Neuronal stem cell (in vitro differentiated cells): ENCODE measurements around the gene MAML2.
A peak's percentile ranks its signal among the peaks of the same experiment; 100 is the strongest.

Experiments used
- DNase-seq: peaks from one replicate; pipeline ENCODE4 v3.0.0-alpha.2; 2013; ENCODE audit warnings: low spot score
- H2AFZ ChIP-seq: one replicate; pipeline ENCODE4 v1.6.1; 2013; ENCODE audit warnings: mild to moderate bottlenecking, low read length, inconsistent platforms
- H2AK5ac ChIP-seq: 2 replicates; pipeline ENCODE4 v1.6.1; 2013; ENCODE audit warnings: low read depth, mild to moderate bottlenecking, inconsistent platforms, low read length, moderate library complexity, mixed read lengths
- H2BK120ac ChIP-seq: 2 replicates; pipeline ENCODE4 v1.6.1; 2013; ENCODE audit warnings: low read depth, mild to moderate bottlenecking, inconsistent platforms, low read length, moderate library complexity, mixed read lengths
- H2BK12ac ChIP-seq: one replicate; pipeline ENCODE4 v1.6.1; 2013; ENCODE audit warnings: low read length, inconsistent platforms
- H2BK15ac ChIP-seq: 2 replicates; pipeline ENCODE4 v1.6.1; 2013; ENCODE audit warnings: mild to moderate bottlenecking, low read length, inconsistent platforms, mixed read lengths
- H2BK5ac ChIP-seq: one replicate; pipeline ENCODE4 v1.6.1; 2013; ENCODE audit warnings: inconsistent platforms, mild to moderate bottlenecking, low read length, moderate library complexity
- H3K14ac ChIP-seq: one replicate; pipeline ENCODE4 v1.6.1; 2013; ENCODE audit warnings: low read length, inconsistent platforms
- H3K18ac ChIP-seq: 2 replicates; pipeline ENCODE4 v1.6.1; 2013; ENCODE audit warnings: low read length, inconsistent platforms
- H3K23ac ChIP-seq: 2 replicates; pipeline ENCODE4 v1.6.1; 2013; ENCODE audit warnings: low read depth, mild to moderate bottlenecking, mixed read lengths, low read length, inconsistent platforms; ENCODE audit not compliant: poor library complexity
- H3K27ac ChIP-seq: replicated peaks from 3 replicates; pipeline ENCODE4 v1.5.1; 2013; ENCODE audit warnings: low read length, inconsistent platforms
- H3K27me3 ChIP-seq, 3 experiments: 2 replicates each; pipeline ENCODE4 v1.6.1; 2013; ENCODE audit warnings: low read length in 3 of 3, mild to moderate bottlenecking in 2 of 3, inconsistent platforms in 1 of 3, low read depth in 1 of 3, mixed read lengths in 1 of 3, moderate library complexity in 1 of 3; ENCODE audit not compliant: control insufficient read depth in 3 of 3, insufficient read depth in 3 of 3
- H3K36me3 ChIP-seq, 2 donors: replicated peaks in 1 of 2; 2 replicates each; pipeline ENCODE4 v1.6.1; 2013; ENCODE audit warnings: low read length in 2 of 2; ENCODE audit not compliant: control insufficient read depth in 2 of 2, insufficient read depth in 2 of 2
- H3K4ac ChIP-seq: 2 replicates; pipeline ENCODE4 v1.6.1; 2013; ENCODE audit warnings: inconsistent platforms, mild to moderate bottlenecking, low read length, moderate library complexity
- H3K4me1 ChIP-seq, 2 donors: 1 replicate in 1 of 2; 2 replicates in 1 of 2; pipeline ENCODE4 v1.6.1; 2013; ENCODE audit warnings: low read length in 2 of 2, low read depth in 1 of 2; ENCODE audit not compliant: control insufficient read depth in 2 of 2, insufficient read depth in 1 of 2
- H3K4me2 ChIP-seq: one replicate; pipeline ENCODE4 v1.6.1; 2013; ENCODE audit warnings: mild to moderate bottlenecking, low read length, inconsistent platforms; ENCODE audit not compliant: insufficient read depth, poor library complexity, severe bottlenecking
- H3K4me3 ChIP-seq, 2 donors: 2 replicates each; pipeline ENCODE4 v1.5.1; 2013; ENCODE audit warnings: low read length in 2 of 2, mild to moderate bottlenecking in 2 of 2, inconsistent platforms in 1 of 2, moderate library complexity in 1 of 2
- H3K79me1 ChIP-seq: one replicate; pipeline ENCODE4 v1.6.1; 2013; ENCODE audit warnings: low read depth, mild to moderate bottlenecking, inconsistent platforms, low read length, moderate library complexity
- H3K9ac ChIP-seq: one replicate; pipeline ENCODE4 v1.6.1; 2013; ENCODE audit warnings: mild to moderate bottlenecking, low read depth, low read length, inconsistent platforms; ENCODE audit not compliant: poor library complexity
- H3K9me3 ChIP-seq, 2 donors: replicated peaks in 1 of 2; 2 replicates each; pipeline versions ENCODE3 to v1.6.1; 2013; ENCODE audit warnings: low read length in 2 of 2, mild to moderate bottlenecking in 2 of 2, inconsistent platforms in 1 of 2, low read depth in 1 of 2, mixed read lengths in 1 of 2, moderate library complexity in 1 of 2; ENCODE audit not compliant: control insufficient read depth in 2 of 2, insufficient read depth in 1 of 2
- H4K8ac ChIP-seq: one replicate; pipeline ENCODE4 v1.6.1; 2013; ENCODE audit warnings: low read depth, mild to moderate bottlenecking, inconsistent platforms, low read length, moderate library complexity
- H4K91ac ChIP-seq: one replicate; pipeline ENCODE4 v1.6.1; 2013; ENCODE audit warnings: low read length, low read depth, mild to moderate bottlenecking, inconsistent platforms; ENCODE audit not compliant: poor library complexity
- WGBS, 2 donors: extraction: QIAGEN DNeasy Blood & Tissue Kit; methylation state at CpG; one replicate each; pipeline ENCODE4 v1.1.7; 2013; ENCODE audit warnings: missing lambda C conversion rate in 2 of 2, mixed read lengths in 1 of 2; ENCODE audit not compliant: insufficient read length in 2 of 2, insufficient replicate concordance in 1 of 2; ENCODE audit errors: extremely low coverage in 2 of 2; 5-methylcytosine and 5-hydroxymethylcytosine counted together

Gene MAML2

GRCh38 chr11:95950905-95951304, 392.1 kb downstream of the MAML2 start:
- Histone ChIP-seq H3K4me2 (no peak overlapping the region), H2AFZ (no peak overlapping the region), H2AK5ac (no peak overlapping the region), H2BK12ac (no peak overlapping the region), H2BK120ac (no peak overlapping the region), H3K4me1 (no peaks in the 10 kb centered on the region), H3K36me3 (no peaks in the 10 kb centered on the region), H3K4me3 (no peak overlapping the region), H3K79me1 (peaks cover 2% of the 10 kb centered on the region), H3K14ac (no peak overlapping the region), H3K27me3 (no peaks in the 10 kb centered on the region), H3K9ac (no peak overlapping the region), H3K23ac (no peak overlapping the region), H3K18ac (no peak overlapping the region), H3K9me3 (peaks cover 0 to 13% of the 10 kb centered on the region in 2 donors), H3K4ac (no peak overlapping the region), H3K27ac (no peak overlapping the region), H4K91ac (no peak overlapping the region), H2BK5ac (no peak overlapping the region), H4K8ac (no peak overlapping the region), H2BK15ac (no peak overlapping the region)
- no peak for DNase-seq

GRCh38 chr11:95948637-95949036, 394.4 kb downstream of the MAML2 start:
- Histone ChIP-seq H3K4ac (no peak overlapping the region), H3K4me2 (no peak overlapping the region), H3K27ac (no peak overlapping the region), H3K36me3 (no peaks in the 10 kb centered on the region), H3K14ac (peak overlapping the region; percentile 65), H3K79me1 (peaks cover 2% of the 10 kb centered on the region), H3K4me1 (no peaks in the 10 kb centered on the region), H3K23ac (no peak overlapping the region), H2BK120ac (no peak overlapping the region), H3K9ac (no peak overlapping the region), H3K27me3 (no peaks in the 10 kb centered on the region), H3K4me3 (no peak overlapping the region), H2AFZ (no peak overlapping the region), H3K9me3 (peaks cover 6 to 34% of the 10 kb centered on the region in 2 donors), H4K8ac (no peak overlapping the region), H3K18ac (no peak overlapping the region), H2BK5ac (no peak overlapping the region), H2BK15ac (no peak overlapping the region), H2AK5ac (no peak overlapping the region), H4K91ac (no peak overlapping the region), H2BK12ac (no peak overlapping the region)
- WGBS, 2 donors, result no CpG with 5 or more reads among the region's 3 CpGs
- no peak for DNase-seq

- H3K14ac ChIP-seq, result no peak overlapping the region
- H3K4me2 ChIP-seq, result no peak overlapping the region
- WGBS, 2 donors, result no CpG with 5 or more reads among the region's 4 CpGs
- H3K18ac ChIP-seq, result no peak overlapping the region
- H3K23ac ChIP-seq, result no peak overlapping the region
- H2AFZ ChIP-seq, result no peak overlapping the region
- peaks cover 2% of the 10 kb centered on the region for H3K79me1 ChIP-seq
- no peak overlapping the region for H2BK120ac ChIP-seq
- no peaks in the 10 kb centered on the region for H3K27me3 ChIP-seq
- H2BK5ac ChIP-seq, result no peak overlapping the region
- no peak overlapping the region for H3K4ac ChIP-seq
- no peak for DNase-seq
- H4K91ac ChIP-seq, result no peak overlapping the region
- no peaks in the 10 kb centered on the region for H3K36me3 ChIP-seq
- H3K4me1 ChIP-seq, result no peaks in the 10 kb centered on the region
- no peak overlapping the region for H2BK12ac ChIP-seq
- H3K27ac ChIP-seq, result no peak overlapping the region
- no peak overlapping the region for H2AK5ac ChIP-seq
- no peak overlapping the region for H3K9ac ChIP-seq
- no peak overlapping the region for H2BK15ac ChIP-seq
- peaks cover 6 to 38% of the 10 kb centered on the region in 2 donors for H3K9me3 ChIP-seq
- no peak overlapping the region for H3K4me3 ChIP-seq
- H4K8ac ChIP-seq, result no peak overlapping the region
Measured at GRCh38 chr11:95944623-95945022, 398.4 kb downstream of the MAML2 start.

- WGBS, 2 donors, result no CpG with 5 or more reads among the region's 1 CpG
- no peaks in the 10 kb centered on the region for H3K79me1 ChIP-seq
- H2BK5ac ChIP-seq, result no peak overlapping the region
- no peak overlapping the region for H2BK15ac ChIP-seq
- H3K23ac ChIP-seq, result no peak overlapping the region
- no peak overlapping the region for H2BK12ac ChIP-seq
- no peak overlapping the region for H3K4me2 ChIP-seq
- H3K9ac ChIP-seq, result no peak overlapping the region
- H3K18ac ChIP-seq, result no peak overlapping the region
- DNase-seq, result no peak
- H2AK5ac ChIP-seq, result no peak overlapping the region
- H4K91ac ChIP-seq, result no peak overlapping the region
- no peak overlapping the region for H3K27ac ChIP-seq
- no peak overlapping the region for H4K8ac ChIP-seq
- H3K36me3 ChIP-seq, result no peaks in the 10 kb centered on the region
- peaks cover 6 to 34% of the 10 kb centered on the region in 2 donors for H3K9me3 ChIP-seq
- no peak overlapping the region for H3K4ac ChIP-seq
- no peak overlapping the region for H3K4me3 ChIP-seq
- no peak overlapping the region for H3K14ac ChIP-seq
- H2AFZ ChIP-seq, result no peak overlapping the region
- H3K4me1 ChIP-seq, result no peaks in the 10 kb centered on the region
- no peak overlapping the region for H2BK120ac ChIP-seq
- no peaks in the 10 kb centered on the region for H3K27me3 ChIP-seq
Measured at GRCh38 chr11:95943546-95943945, 399.4 kb downstream of the MAML2 start.
